Neural cell (in vitro differentiated cells): ENCODE data around the gene LRRC9. TPM values are rescaled to one million over a fixed set of nuclear protein-coding genes. Genes with fewer than 3 reads are reported as not detected.

Experiments used
- H2AFZ ChIP-seq: fragments of 200-600, 300-800 bp; sonication (generic), shearing (Covaris generic); 2 replicates; pipeline ENCODE4 v1.6.0; 2014; ENCODE audit warnings: low read depth, mild to moderate bottlenecking, antibody characterized with exemption, low read length, moderate library complexity
- H3F3A ChIP-seq: fragments of 200-600 bp; shearing (Covaris generic); 2 replicates; pipeline ENCODE4 v1.6.1; 2016; ENCODE audit warnings: mild to moderate bottlenecking, moderate library complexity, mixed read lengths, antibody characterized with exemption, low read length; ENCODE audit not compliant: insufficient read depth, poor library complexity, severe bottlenecking
- H3K27ac ChIP-seq: fragments of 200-600, 300-800 bp; sonication (generic), shearing (Covaris generic); 2 replicates; pipeline ENCODE4 v1.5.1; 2014; ENCODE audit warnings: mild to moderate bottlenecking, low read length, moderate library complexity
- H3K27me3 ChIP-seq: fragments of 300-800, 200-600 bp; sonication (generic), shearing (Covaris generic); 2 replicates; pipeline ENCODE4 v1.6.0; 2014; ENCODE audit warnings: mild to moderate bottlenecking, low read depth, low read length, moderate library complexity; ENCODE audit not compliant: insufficient read depth
- H3K36me3 ChIP-seq: fragments of 300-800, 200-600 bp; sonication (generic), shearing (Covaris generic); 2 replicates; pipeline ENCODE4 v1.5.1; 2014; ENCODE audit warnings: mild to moderate bottlenecking, antibody characterized with exemption, low read length, moderate library complexity; ENCODE audit not compliant: insufficient read depth
- H3K4me2 ChIP-seq: fragments of 300-800, 200-600 bp; sonication (generic), shearing (Covaris generic); 2 replicates; pipeline ENCODE4 v1.6.0; 2014; ENCODE audit warnings: mild to moderate bottlenecking, low read length
- H3K4me3 ChIP-seq: fragments of 300-800, 200-600 bp; sonication (generic), shearing (Covaris generic); 2 replicates; pipeline ENCODE4 v1.5.1; 2014; ENCODE audit warnings: mild to moderate bottlenecking, low read length, moderate library complexity
- H3K79me2 ChIP-seq: fragments of 200-600 bp; shearing (Covaris generic); replicated peaks from 2 replicates; pipeline ENCODE4 v1.6.0; 2014; ENCODE audit warnings: mild to moderate bottlenecking, low read length, moderate library complexity; ENCODE audit not compliant: insufficient read depth
- H3K9ac ChIP-seq: fragments of 300-800, 200-600 bp; sonication (generic), shearing (Covaris generic); 2 replicates; pipeline ENCODE4 v1.6.1; 2016; ENCODE audit warnings: mild to moderate bottlenecking, low read length, mixed read lengths
- H3K9me2 ChIP-seq: fragments of 200-600 bp; shearing (Covaris generic); 2 replicates; pipeline ENCODE4 v1.6.1; 2016; ENCODE audit warnings: mild to moderate bottlenecking, low read length, mixed read lengths; ENCODE audit not compliant: insufficient read depth
- H3K9me3 ChIP-seq: fragments of 200-600, 300-800 bp; sonication (generic), shearing (Covaris generic); 2 replicates; pipeline ENCODE4 v1.6.1; 2016; ENCODE audit warnings: mild to moderate bottlenecking, mixed run types, low read length, moderate library complexity, mixed read lengths
- H4K20me1 ChIP-seq: fragments of 200-600 bp; shearing (Covaris generic); 2 replicates; pipeline ENCODE4 v1.6.1; 2016; ENCODE audit warnings: mild to moderate bottlenecking, mixed run types; ENCODE audit not compliant: insufficient read depth
- EP300 ChIP-seq: fragments of 450-650 bp; conservative IDR thresholded peaks from 2 replicates; pipeline ENCODE4 v1.6.1; 2014; ENCODE audit warnings: antibody characterized with exemption, mild to moderate bottlenecking, moderate library complexity; ENCODE audit not compliant: poor library complexity, severe bottlenecking
- EZH2 ChIP-seq: fragments of 200-600, 300-800 bp; shearing (Covaris generic), sonication (generic); IDR thresholded peaks from 2 replicates; pipeline ENCODE4 v1.6.1; 2014; ENCODE audit warnings: antibody characterized with exemption, low read length, borderline replicate concordance, mild to moderate bottlenecking; ENCODE audit not compliant: insufficient read depth, poor library complexity, severe bottlenecking
- MXI1 ChIP-seq: fragments of 450-650 bp; conservative IDR thresholded peaks from 2 replicates; pipeline ENCODE4 v1.6.1; 2014; ENCODE audit warnings: antibody characterized with exemption, mild to moderate bottlenecking; ENCODE audit not compliant: poor library complexity, severe bottlenecking
- POLR2AphosphoS5 ChIP-seq: IDR thresholded peaks from 2 replicates; pipeline ENCODE4 v1.6.1; 2012
- RAD21 ChIP-seq: fragments of 450-650 bp; conservative IDR thresholded peaks from 2 replicates; pipeline ENCODE4 v1.6.1; 2014; ENCODE audit warnings: antibody characterized with exemption, mild to moderate bottlenecking, moderate library complexity
- REST ChIP-seq: IDR thresholded peaks from 2 replicates; pipeline ENCODE4 v1.6.1; 2012; ENCODE audit warnings: borderline replicate concordance
- SMC3 ChIP-seq: fragments of 450-650 bp; conservative IDR thresholded peaks from 2 replicates; pipeline ENCODE4 v1.6.1; 2014; ENCODE audit warnings: antibody characterized with exemption, mild to moderate bottlenecking, moderate library complexity; ENCODE audit not compliant: poor library complexity
- TAF1 ChIP-seq: IDR thresholded peaks from 2 replicates; pipeline ENCODE4 v1.6.1; 2012; ENCODE audit warnings: low read depth
- polyA plus RNA-seq: library from polyadenylated mRNA; depleted of rRNA; stranded (reverse); fragments of >200 nt; gene quantifications from 2 replicates; pipeline ENCODE4 v1.2.3, GENCODE V29; 2014
- TF ChIP-seq, protein P1 (sequence below): fragments of 450-650 bp; IDR thresholded peaks from 2 replicates; pipeline ENCODE4 v1.5.1; 2014; ENCODE audit warnings: antibody characterized with exemption, mild to moderate bottlenecking, moderate library complexity; ENCODE audit not compliant: poor library complexity, severe bottlenecking

Gene LRRC9
- polyA plus RNA-seq, 1 donor from 2014 or later = 1.3 TPM

- H3K79me2 ChIP-seq = peaks cover 66% of the 10 kb centered on the region
- H3K9ac ChIP-seq = no peak overlapping the region
- peaks cover 5% of the 10 kb centered on the region for H3K36me3 ChIP-seq
- no peak for TF ChIP-seq POLR2AphosphoS5
- TF ChIP-seq EP300 = no peak
- TF ChIP-seq MXI1 = no peak
- TF ChIP-seq, protein P1, sequence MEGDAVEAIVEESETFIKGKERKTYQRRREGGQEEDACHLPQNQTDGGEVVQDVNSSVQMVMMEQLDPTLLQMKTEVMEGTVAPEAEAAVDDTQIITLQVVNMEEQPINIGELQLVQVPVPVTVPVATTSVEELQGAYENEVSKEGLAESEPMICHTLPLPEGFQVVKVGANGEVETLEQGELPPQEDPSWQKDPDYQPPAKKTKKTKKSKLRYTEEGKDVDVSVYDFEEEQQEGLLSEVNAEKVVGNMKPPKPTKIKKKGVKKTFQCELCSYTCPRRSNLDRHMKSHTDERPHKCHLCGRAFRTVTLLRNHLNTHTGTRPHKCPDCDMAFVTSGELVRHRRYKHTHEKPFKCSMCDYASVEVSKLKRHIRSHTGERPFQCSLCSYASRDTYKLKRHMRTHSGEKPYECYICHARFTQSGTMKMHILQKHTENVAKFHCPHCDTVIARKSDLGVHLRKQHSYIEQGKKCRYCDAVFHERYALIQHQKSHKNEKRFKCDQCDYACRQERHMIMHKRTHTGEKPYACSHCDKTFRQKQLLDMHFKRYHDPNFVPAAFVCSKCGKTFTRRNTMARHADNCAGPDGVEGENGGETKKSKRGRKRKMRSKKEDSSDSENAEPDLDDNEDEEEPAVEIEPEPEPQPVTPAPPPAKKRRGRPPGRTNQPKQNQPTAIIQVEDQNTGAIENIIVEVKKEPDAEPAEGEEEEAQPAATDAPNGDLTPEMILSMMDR = no peak
- TF ChIP-seq RAD21 = no peak
- TF ChIP-seq REST = no peak
- no peak for TF ChIP-seq EZH2
- TF ChIP-seq TAF1 = no peak
- TF ChIP-seq SMC3 = no peak
- H3K27me3 ChIP-seq = no peaks in the 10 kb centered on the region
- H3K27ac ChIP-seq = no peak overlapping the region
- H3K9me2 ChIP-seq = no peaks in the 10 kb centered on the region
- H4K20me1 ChIP-seq = no peaks in the 10 kb centered on the region
- H3K9me3 ChIP-seq = no peaks in the 10 kb centered on the region
- no peaks in the 10 kb centered on the region for H3F3A ChIP-seq
- H3K4me2 ChIP-seq = no peak overlapping the region
- no peak overlapping the region for H3K4me3 ChIP-seq
- no peak overlapping the region for H2AFZ ChIP-seq
Measured at GRCh38 chr14:60106339-60106738, 186.4 kb downstream of the LRRC9 start.

DNA sequence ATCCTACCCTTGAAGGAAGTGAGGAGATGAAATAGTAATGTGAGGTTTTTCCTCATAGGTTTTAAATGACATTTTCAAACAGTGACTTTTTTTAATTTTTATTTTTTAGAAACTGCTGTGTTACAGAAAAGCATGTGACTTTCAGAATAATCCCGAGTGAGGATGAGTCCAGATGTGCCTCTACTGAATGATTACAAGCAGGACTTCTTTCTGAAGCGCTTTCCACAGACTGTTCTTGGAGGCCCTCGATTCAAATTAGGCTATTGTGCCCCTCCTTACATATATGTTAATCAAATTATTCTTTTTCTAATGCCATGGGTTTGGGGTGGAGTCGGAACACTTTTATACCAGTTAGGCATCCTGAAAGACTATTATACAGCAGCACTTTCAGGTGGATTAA is 187.5 kb downstream of the LRRC9 start:
- H3K36me3 ChIP-seq = peaks cover 5% of the 10 kb centered on the region
- no peak for TF ChIP-seq MXI1
- TF ChIP-seq REST = no peak
- no peaks in the 10 kb centered on the region for H4K20me1 ChIP-seq
- no peak overlapping the region for H2AFZ ChIP-seq
- no peak overlapping the region for H3K27ac ChIP-seq
- H3K9ac ChIP-seq = no peak overlapping the region
- H3K9me3 ChIP-seq = no peaks in the 10 kb centered on the region
- no peaks in the 10 kb centered on the region for H3F3A ChIP-seq
- no peak overlapping the region for H3K4me2 ChIP-seq
- no peak overlapping the region for H3K4me3 ChIP-seq
- no peaks in the 10 kb centered on the region for H3K9me2 ChIP-seq
- H3K79me2 ChIP-seq = peaks cover 61% of the 10 kb centered on the region
- no peaks in the 10 kb centered on the region for H3K27me3 ChIP-seq
